22Rv1 (cell line): ENCODE data around the gene RTKN.
A peak's percentile ranks its signal among the peaks of the same experiment; 100 is the strongest.

ENCODE experiments used
- H3K27ac ChIP-seq: fragments of 450-650 bp; 2 replicates; pipeline ENCODE4 v1.5.1; 2017
- CTCF ChIP-seq: fragments of 450-650 bp; IDR thresholded peaks from 2 replicates; pipeline ENCODE4 v1.5.1; 2017; ENCODE audit warnings: mild to moderate bottlenecking
- ZFX ChIP-seq: fragments of 450-650 bp; IDR thresholded peaks from 2 replicates; pipeline ENCODE4 v1.6.1; 2017; ENCODE audit warnings: antibody characterized with exemption, borderline replicate concordance

The RTKN gene

GRCh38 chr2:74391580-74392448 is 49.9 kb downstream of the RTKN start:
- peak; percentile 98 for TF ChIP-seq CTCF
- no peak for TF ChIP-seq ZFX
- peak overlapping the region; percentile 68 for H3K27ac ChIP-seq

GRCh38 chr2:74391209-74391579 is 50.5 kb downstream of the RTKN start:
- peak overlapping the region; percentile 68 for H3K27ac ChIP-seq
- TF ChIP-seq ZFX (no peak), CTCF (no peak)

GRCh38 chr2:74390606-74391005 is 51.1 kb downstream of the RTKN start:
- TF ChIP-seq ZFX = no peak
- TF ChIP-seq CTCF = no peak

GRCh38 chr2:74387346-74387745 is 54.4 kb downstream of the RTKN start:
- H3K27ac ChIP-seq = no peak overlapping the region
- TF ChIP-seq CTCF (no peak), ZFX (no peak)

More at GRCh38 chr2:74390606-74391005, 51.1 kb downstream of the RTKN start:
- H3K27ac ChIP-seq = no peak overlapping the region

GRCh38 chr2:74385396-74385795 is 56.3 kb downstream of the RTKN start:
- TF ChIP-seq CTCF (no peak), ZFX (no peak)
- no peak overlapping the region for H3K27ac ChIP-seq

- TF ChIP-seq CTCF = no peak
- no peak for TF ChIP-seq ZFX
- H3K27ac ChIP-seq = peak overlapping the region; percentile 86
Observed at GRCh38 chr2:74384051-74384450, 57.7 kb downstream of the RTKN start.

- TF ChIP-seq CTCF (peak; percentile 21; the same call in 1 of the 2 replicates), ZFX (no peak)
Observed at GRCh38 chr2:74383254-74383653, 58.5 kb downstream of the RTKN start.

More at GRCh38 chr2:74383254-74383653, 58.5 kb downstream of the RTKN start:
- peak overlapping the region; percentile 86 for H3K27ac ChIP-seq
